ENCODE data around the gene PHF21A. TPM values are rescaled to one million over a fixed set of nuclear protein-coding genes. Genes with fewer than 3 reads are reported as not detected.

Gene PHF21A
- total RNA-seq, 1 experiment from 2014 or later, result 51.7 TPM

GRCh38 chr11:46107780-46108179 is 13.5 kb downstream of the PHF21A start:
- peak overlapping the region; percentile 50 for H3K4me2 ChIP-seq (ENCODE audit: low read depth, low read length, poor library complexity, severe bottlenecking)
- H3K4me1 ChIP-seq (ENCODE audit: low read length), result peaks cover 67% of the 10 kb centered on the region
- H4K20me1 ChIP-seq (ENCODE audit: insufficient read depth, low read depth, low read length), result no peaks in the 10 kb centered on the region
- no peaks in the 10 kb centered on the region for H3K36me3 ChIP-seq (ENCODE audit: insufficient read depth, low read length)
- H3K9me3 ChIP-seq (ENCODE audit: low read length), result no peaks in the 10 kb centered on the region
- no peak overlapping the region for H3K4me3 ChIP-seq (ENCODE audit: low read length)
- H2AFZ ChIP-seq (ENCODE audit: low read length), result no peak overlapping the region
- no peaks in the 10 kb centered on the region for H3K9me2 ChIP-seq (replicated peaks; ENCODE audit: insufficient read depth, low read length)
- DNase-seq, result no peak
- H3K27me3 ChIP-seq (ENCODE audit: low read length), result no peaks in the 10 kb centered on the region
- no peak overlapping the region for H3K9ac ChIP-seq (ENCODE audit: low read length)
- H3K27ac ChIP-seq (ENCODE audit: low read length), result 0 out of 2 replicates have a peak overlapping the region, but pooled peaks have one; percentile 36
- H3K79me2 ChIP-seq (ENCODE audit: low read length), result peaks cover 97% of the 10 kb centered on the region

DNA sequence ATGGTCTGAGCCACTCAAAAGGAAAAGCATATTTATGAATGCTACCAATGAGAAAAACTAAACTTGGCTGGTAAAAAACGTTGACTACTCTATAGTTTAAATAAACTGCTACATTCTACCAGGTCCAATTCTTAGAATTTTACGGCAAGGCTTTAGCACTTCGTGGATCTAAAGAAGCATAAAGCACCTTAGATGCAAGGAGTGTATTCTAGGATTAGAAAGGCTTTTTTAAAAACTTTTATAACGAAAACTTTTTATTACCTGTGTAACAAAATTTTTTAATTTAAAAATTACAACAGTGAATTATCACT is 13.9 kb downstream of the PHF21A start:
- Histone ChIP-seq H3K4me1 (ENCODE audit: low read length) (peaks cover 67% of the 10 kb centered on the region), H3K27ac (ENCODE audit: low read length) (peak overlapping the region; percentile 36; the same call in 1 of the 2 replicates), H2AFZ (ENCODE audit: low read length) (no peak overlapping the region), H3K4me2 (ENCODE audit: low read depth, low read length, poor library complexity, severe bottlenecking) (peak overlapping the region; percentile 50), H3K79me2 (ENCODE audit: low read length) (peaks cover 97% of the 10 kb centered on the region), H3K36me3 (ENCODE audit: insufficient read depth, low read length) (no peaks in the 10 kb centered on the region), H3K9me2 (replicated peaks; ENCODE audit: insufficient read depth, low read length) (no peaks in the 10 kb centered on the region), H3K4me3 (ENCODE audit: low read length) (no peak overlapping the region), H3K9ac (ENCODE audit: low read length) (no peak overlapping the region), H3K27me3 (ENCODE audit: low read length) (no peaks in the 10 kb centered on the region), H4K20me1 (ENCODE audit: insufficient read depth, low read depth, low read length) (no peaks in the 10 kb centered on the region), H3K9me3 (ENCODE audit: low read length) (no peaks in the 10 kb centered on the region)
- DNase-seq, result no peak

DNA sequence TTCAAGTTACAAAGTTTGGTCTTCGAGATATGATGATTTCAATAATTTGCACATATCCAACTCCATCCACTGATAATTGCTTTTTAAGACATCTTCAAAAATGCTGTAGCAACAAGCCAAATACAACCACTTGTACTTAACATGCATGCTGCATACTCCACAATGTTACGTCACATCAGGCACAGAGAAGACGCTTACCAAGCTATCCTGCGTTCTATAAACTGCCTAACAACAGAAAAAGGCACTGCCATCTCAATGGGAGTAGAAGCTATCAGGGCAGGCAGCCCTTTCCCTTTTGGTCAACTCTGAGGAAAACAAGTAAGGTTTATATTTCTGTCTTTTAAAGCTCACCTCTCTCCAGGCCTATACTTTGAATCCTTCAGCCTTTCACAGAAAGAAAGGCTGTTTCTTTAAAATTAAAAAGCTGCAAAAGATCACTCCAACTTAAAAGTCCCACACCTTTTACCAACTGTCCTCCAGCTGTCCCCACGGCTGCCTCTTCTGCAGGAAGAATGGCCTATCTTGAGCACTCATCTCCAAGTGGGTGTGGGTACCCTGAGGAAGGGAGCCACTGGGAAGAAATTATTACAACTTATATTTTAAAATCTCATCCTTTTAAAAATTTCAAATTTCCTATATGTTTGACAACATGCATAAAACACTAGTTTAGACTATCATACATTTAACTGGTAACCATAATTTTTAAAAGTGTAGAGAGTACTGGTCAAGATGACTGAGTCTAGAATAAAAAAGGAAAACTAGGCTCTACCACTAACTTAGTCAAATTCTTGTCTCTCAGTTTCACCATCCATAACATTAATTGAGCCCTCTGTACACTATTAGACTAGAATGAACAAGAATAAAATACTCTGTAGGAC is 14.5 kb downstream of the PHF21A start:
- Histone ChIP-seq H3K4me2 (ENCODE audit: low read depth, low read length, poor library complexity, severe bottlenecking) (peak overlapping the region; percentile 50), H3K4me1 (ENCODE audit: low read length) (peaks cover 64% of the 10 kb centered on the region), H3K9ac (ENCODE audit: low read length) (0 out of 2 replicates have a peak overlapping the region, but pooled peaks have one; percentile 3), H3K27me3 (ENCODE audit: low read length) (no peaks in the 10 kb centered on the region), H3K36me3 (ENCODE audit: insufficient read depth, low read length) (no peaks in the 10 kb centered on the region), H2AFZ (ENCODE audit: low read length) (no peak overlapping the region), H3K79me2 (ENCODE audit: low read length) (peaks cover 97% of the 10 kb centered on the region), H4K20me1 (ENCODE audit: insufficient read depth, low read depth, low read length) (no peaks in the 10 kb centered on the region), H3K4me3 (ENCODE audit: low read length) (no peak overlapping the region), H3K27ac (ENCODE audit: low read length) (peak overlapping the region; percentile 36), H3K9me2 (replicated peaks; ENCODE audit: insufficient read depth, low read length) (no peaks in the 10 kb centered on the region), H3K9me3 (ENCODE audit: low read length) (no peaks in the 10 kb centered on the region)
- DNase-seq, result no peak

- Histone ChIP-seq H3K9me2 (replicated peaks; ENCODE audit: insufficient read depth, low read length) (no peaks in the 10 kb centered on the region), H3K27ac (ENCODE audit: low read length) (peak overlapping the region; percentile 36), H3K4me2 (ENCODE audit: low read depth, low read length, poor library complexity, severe bottlenecking) (peak overlapping the region; percentile 50), H3K9me3 (ENCODE audit: low read length) (no peaks in the 10 kb centered on the region), H3K36me3 (ENCODE audit: insufficient read depth, low read length) (no peaks in the 10 kb centered on the region), H3K79me2 (ENCODE audit: low read length) (peaks cover 97% of the 10 kb centered on the region), H3K27me3 (ENCODE audit: low read length) (no peaks in the 10 kb centered on the region), H4K20me1 (ENCODE audit: insufficient read depth, low read depth, low read length) (no peaks in the 10 kb centered on the region), H3K9ac (ENCODE audit: low read length) (no peak overlapping the region), H3K4me3 (ENCODE audit: low read length) (no peak overlapping the region), H3K4me1 (ENCODE audit: low read length) (peaks cover 72% of the 10 kb centered on the region), H2AFZ (ENCODE audit: low read length) (no peak overlapping the region)
- DNase-seq, result peak; percentile 58
Observed at GRCh38 chr11:46105926-46106325, 15.3 kb downstream of the PHF21A start.

GRCh38 chr11:46105134-46105628 is 16.1 kb downstream of the PHF21A start:
- no peak overlapping the region for H3K4me3 ChIP-seq (ENCODE audit: low read length)
- H2AFZ ChIP-seq (ENCODE audit: low read length), result no peak overlapping the region
- H3K27me3 ChIP-seq (ENCODE audit: low read length), result no peaks in the 10 kb centered on the region
- peak overlapping the region; percentile 50 for H3K4me2 ChIP-seq (ENCODE audit: low read depth, low read length, poor library complexity, severe bottlenecking)
- no peaks in the 10 kb centered on the region for H3K9me3 ChIP-seq (ENCODE audit: low read length)
- H4K20me1 ChIP-seq (ENCODE audit: insufficient read depth, low read depth, low read length), result no peaks in the 10 kb centered on the region
- H3K27ac ChIP-seq (ENCODE audit: low read length), result peak overlapping the region; percentile 36; the same call in 1 of the 2 replicates
- H3K9ac ChIP-seq (ENCODE audit: low read length), result 0 out of 2 replicates have a peak overlapping the region, but pooled peaks have one; percentile 1
- H3K9me2 ChIP-seq (replicated peaks; ENCODE audit: insufficient read depth, low read length), result no peaks in the 10 kb centered on the region
- H3K4me1 ChIP-seq (ENCODE audit: low read length), result peaks cover 76% of the 10 kb centered on the region
- DNase-seq, result no peak
- peaks cover 97% of the 10 kb centered on the region for H3K79me2 ChIP-seq (ENCODE audit: low read length)
- no peaks in the 10 kb centered on the region for H3K36me3 ChIP-seq (ENCODE audit: insufficient read depth, low read length)

GRCh38 chr11:46102843-46103242 is 18.4 kb downstream of the PHF21A start:
- Histone ChIP-seq H3K9me3 (ENCODE audit: low read length) (no peaks in the 10 kb centered on the region), H4K20me1 (ENCODE audit: insufficient read depth, low read depth, low read length) (no peaks in the 10 kb centered on the region), H3K27me3 (ENCODE audit: low read length) (no peaks in the 10 kb centered on the region), H3K4me1 (ENCODE audit: low read length) (peaks cover 78% of the 10 kb centered on the region), H3K4me2 (ENCODE audit: low read depth, low read length, poor library complexity, severe bottlenecking) (no peak overlapping the region), H3K27ac (ENCODE audit: low read length) (peak overlapping the region; percentile 2; the same call in 1 of the 2 replicates), H3K9ac (ENCODE audit: low read length) (no peak overlapping the region), H3K4me3 (ENCODE audit: low read length) (no peak overlapping the region), H3K36me3 (ENCODE audit: insufficient read depth, low read length) (no peaks in the 10 kb centered on the region), H3K79me2 (ENCODE audit: low read length) (peaks cover 100% of the 10 kb centered on the region), H2AFZ (ENCODE audit: low read length) (no peak overlapping the region), H3K9me2 (replicated peaks; ENCODE audit: insufficient read depth, low read length) (no peaks in the 10 kb centered on the region)
- no peak for DNase-seq

DNA sequence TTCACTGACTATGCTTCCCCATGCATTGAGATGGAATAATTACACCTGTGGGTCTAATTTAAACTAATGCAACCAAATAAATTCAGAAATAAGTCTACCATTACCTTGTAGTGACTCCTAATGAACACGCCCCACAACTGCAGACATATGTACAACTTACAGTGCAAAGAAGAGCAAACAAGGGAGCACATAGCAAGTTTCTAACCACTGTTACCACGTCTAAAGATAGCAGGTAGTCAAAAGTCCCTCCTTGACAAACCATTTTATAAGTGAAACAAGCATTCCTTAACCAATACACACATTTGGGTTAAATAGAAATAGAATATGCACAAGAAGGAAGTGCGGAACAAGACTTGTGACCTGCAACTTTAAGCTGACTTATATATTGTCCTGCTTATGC is 20.6 kb downstream of the PHF21A start:
- H4K20me1 ChIP-seq (ENCODE audit: insufficient read depth, low read depth, low read length), result no peaks in the 10 kb centered on the region
- H3K9me3 ChIP-seq (ENCODE audit: low read length), result no peaks in the 10 kb centered on the region
- H3K4me2 ChIP-seq (ENCODE audit: low read depth, low read length, poor library complexity, severe bottlenecking), result peak overlapping the region; percentile 63
- 0 out of 2 replicates have a peak, but pooled peaks cover 3% of the 10 kb centered on the region for H3K9me2 ChIP-seq (replicated peaks; ENCODE audit: insufficient read depth, low read length)
- peak overlapping the region; percentile 46 for H3K9ac ChIP-seq (ENCODE audit: low read length)
- no peaks in the 10 kb centered on the region for H3K27me3 ChIP-seq (ENCODE audit: low read length)
- H3K36me3 ChIP-seq (ENCODE audit: insufficient read depth, low read length), result no peaks in the 10 kb centered on the region
- peaks cover 100% of the 10 kb centered on the region for H3K79me2 ChIP-seq (ENCODE audit: low read length)
- H2AFZ ChIP-seq (ENCODE audit: low read length), result no peak overlapping the region
- H3K4me1 ChIP-seq (ENCODE audit: low read length), result peaks cover 56% of the 10 kb centered on the region
- peak; percentile 77 for DNase-seq
- peak overlapping the region; percentile 74 for H3K27ac ChIP-seq (ENCODE audit: low read length)
- H3K4me3 ChIP-seq (ENCODE audit: low read length), result peak overlapping the region; percentile 55

- Histone ChIP-seq H3K4me3 (ENCODE audit: low read length) (peak overlapping the region; percentile 55), H3K9me3 (ENCODE audit: low read length) (no peaks in the 10 kb centered on the region), H3K27me3 (ENCODE audit: low read length) (no peaks in the 10 kb centered on the region), H3K9ac (ENCODE audit: low read length) (peak overlapping the region; percentile 48), H2AFZ (ENCODE audit: low read length) (no peak overlapping the region), H3K9me2 (replicated peaks; ENCODE audit: insufficient read depth, low read length) (0 out of 2 replicates have a peak, but pooled peaks cover 3% of the 10 kb centered on the region), H3K36me3 (ENCODE audit: insufficient read depth, low read length) (no peaks in the 10 kb centered on the region), H3K4me1 (ENCODE audit: low read length) (peaks cover 49% of the 10 kb centered on the region), H4K20me1 (ENCODE audit: insufficient read depth, low read depth, low read length) (no peaks in the 10 kb centered on the region), H3K27ac (ENCODE audit: low read length) (peak overlapping the region; percentile 74), H3K4me2 (ENCODE audit: low read depth, low read length, poor library complexity, severe bottlenecking) (peak overlapping the region; percentile 63), H3K79me2 (ENCODE audit: low read length) (peaks cover 99% of the 10 kb centered on the region)
- peak; percentile 49 for DNase-seq
Observed at GRCh38 chr11:46099963-46100316, 21.3 kb downstream of the PHF21A start.

All from Karpas-422 (cell line).